CD4-positive, alpha-beta T cell treated with Interleukin-17A for 1 hour (primary cell): ENCODE results near the gene ZNF469.
"Not testable (repeated sequence)": the region's sequence is repeated elsewhere in the genome, so short reads cannot be mapped to it uniquely, and the experiment has no call there.

ENCODE experiments used
- DNase-seq: peaks from one replicate; pipeline ENCODE4 v3.0.0-alpha.2; 2020

The ZNF469 gene

DNA sequence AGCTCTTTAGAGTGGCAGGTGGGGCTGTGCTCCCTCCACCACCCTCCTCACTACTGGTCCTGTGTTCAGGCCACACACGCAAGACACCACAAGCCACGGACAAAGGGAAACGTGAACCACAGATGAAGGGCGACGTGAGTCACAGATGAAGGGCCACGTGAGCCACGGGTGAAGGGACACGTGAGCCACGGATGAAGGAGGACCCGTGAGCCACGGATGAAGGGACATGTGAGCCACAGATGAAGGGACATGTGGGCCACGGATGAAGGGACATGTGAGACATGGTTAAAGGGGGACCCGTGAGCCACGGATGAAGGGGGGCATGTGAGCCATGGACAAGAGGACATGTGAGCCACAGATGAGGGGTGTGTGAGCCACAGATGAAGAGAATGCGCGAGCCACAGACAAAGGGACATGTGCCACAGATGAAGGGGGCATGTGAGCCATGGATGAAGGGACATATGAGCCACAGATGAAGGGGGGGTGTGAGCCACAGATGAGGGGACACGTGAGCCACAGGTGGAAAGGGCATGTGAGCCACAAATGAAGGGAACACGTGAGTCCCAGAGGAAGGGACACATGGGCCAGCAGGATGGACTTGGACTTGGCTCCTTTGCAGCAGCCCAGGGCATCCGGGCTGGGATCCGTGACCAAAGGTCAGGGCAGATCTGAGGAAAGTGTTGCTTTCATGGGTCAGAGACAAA lies 15.6 kb downstream of the ZNF469 start:
- no peak for DNase-seq

- DNase-seq = no peak
Measured at GRCh38 chr16:88398874-88399178, 16.1 kb downstream of the ZNF469 start.

GRCh38 chr16:88400186-88400585 lies 17.4 kb downstream of the ZNF469 start:
- DNase-seq = no peak

DNA sequence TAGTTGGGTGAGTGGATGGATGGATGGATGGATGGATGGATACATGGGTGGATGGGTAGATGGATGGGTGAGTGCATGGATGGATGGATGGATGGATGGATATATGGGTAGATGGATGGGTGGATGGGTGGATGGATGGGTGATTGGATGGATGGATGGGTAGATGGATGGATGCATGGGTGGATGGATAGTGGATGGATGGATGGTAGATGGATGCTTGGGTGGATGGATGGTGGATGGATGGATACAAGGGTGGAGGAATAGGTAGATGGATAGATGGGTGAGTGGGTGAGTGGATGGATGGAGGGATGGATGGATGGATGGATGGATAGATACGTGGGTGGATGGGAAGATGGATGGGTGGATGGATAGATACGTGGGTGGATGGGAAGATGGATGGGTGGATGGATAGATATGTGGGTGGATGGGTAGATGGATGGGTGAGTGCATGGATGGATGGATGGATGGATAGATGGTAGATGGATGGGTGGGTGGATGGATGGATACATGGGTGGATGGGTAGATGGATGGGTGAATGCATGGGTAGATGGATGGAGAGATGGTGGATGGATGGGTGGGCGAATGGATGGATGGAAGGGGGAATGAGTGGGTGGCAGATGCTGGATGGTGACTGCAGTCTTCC lies 19.0 kb downstream of the ZNF469 start:
- no peak for DNase-seq

DNA sequence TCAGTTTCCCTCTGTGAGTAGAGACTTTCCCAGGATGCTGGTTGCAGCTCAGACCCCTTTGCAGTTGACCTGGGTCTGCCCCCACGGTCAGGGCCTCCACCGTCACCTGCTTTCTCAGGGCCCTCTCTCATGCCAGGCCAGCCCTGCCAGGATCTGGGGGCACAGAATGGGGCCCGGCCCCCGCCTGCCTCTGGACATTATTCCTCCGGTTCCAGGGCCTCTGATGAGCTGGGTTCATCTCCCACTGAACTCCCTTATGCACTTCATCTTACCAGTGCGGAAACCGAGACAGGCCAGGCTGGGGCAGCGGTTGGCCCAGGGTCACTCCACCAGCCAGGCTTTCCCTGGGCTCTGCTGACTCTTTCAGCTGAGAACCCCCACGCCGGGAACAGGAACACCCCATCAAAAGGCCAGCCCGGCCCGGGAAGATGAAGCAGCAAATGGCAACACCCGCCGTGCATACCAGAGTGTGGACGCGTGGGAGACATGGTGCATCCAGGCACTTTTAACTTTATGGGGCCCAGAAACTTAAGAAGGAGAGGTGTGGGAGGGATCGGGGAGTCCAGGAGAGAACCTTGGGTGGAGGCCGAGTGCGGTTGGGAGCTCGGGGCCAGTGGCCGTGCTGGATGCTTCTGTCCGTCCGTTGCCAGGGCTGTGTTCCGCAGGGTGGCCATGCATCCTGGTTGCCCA lies 19.9 kb downstream of the ZNF469 start:
- no peak for DNase-seq

DNA sequence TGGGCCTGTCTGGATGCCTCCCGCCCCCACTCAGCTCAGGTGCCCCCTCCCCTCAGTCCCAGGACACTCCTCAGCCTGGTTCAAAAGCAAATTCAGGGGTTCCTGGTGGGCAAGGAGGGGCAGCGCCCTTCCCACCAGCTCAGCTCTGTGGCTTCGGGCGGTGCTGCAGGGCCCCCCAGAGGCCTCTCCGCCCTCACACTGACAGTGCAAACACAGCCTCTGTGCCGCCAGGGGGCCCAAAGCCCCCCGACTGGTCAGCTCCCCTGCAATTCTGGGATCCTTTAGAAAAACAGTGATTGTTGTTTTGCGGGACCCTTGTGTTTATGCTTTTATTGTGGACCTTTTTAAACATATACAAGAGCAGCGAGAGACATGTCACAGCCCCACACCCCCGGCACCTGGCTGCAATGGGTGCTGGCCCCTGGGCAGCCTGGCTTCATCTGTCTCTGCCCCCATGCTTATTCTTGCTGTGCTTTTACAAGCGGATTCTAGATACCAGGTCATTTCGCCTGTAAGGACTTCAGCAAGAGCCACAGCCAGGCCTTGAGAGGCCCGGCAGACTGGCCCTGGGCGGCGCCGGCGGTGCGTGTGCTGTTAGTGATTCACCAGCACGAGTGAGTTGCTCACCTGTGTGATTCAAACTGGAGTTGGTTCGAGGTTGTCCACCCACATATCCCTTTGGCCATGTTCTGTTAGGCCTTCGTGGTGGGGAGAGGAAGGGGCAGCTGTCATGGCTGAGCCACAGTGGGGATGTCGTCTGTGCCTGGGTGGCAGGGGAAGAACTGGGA lies 21.2 kb downstream of the ZNF469 start:
- no peak for DNase-seq

- DNase-seq = no peak
Measured at GRCh38 chr16:88404769-88405168, 22.0 kb downstream of the ZNF469 start.

- DNase-seq = no peak
Measured at GRCh38 chr16:88405216-88406060, 22.7 kb downstream of the ZNF469 start.

GRCh38 chr16:88406096-88407041 lies 23.6 kb downstream of the ZNF469 start:
- DNase-seq = no peak

DNA sequence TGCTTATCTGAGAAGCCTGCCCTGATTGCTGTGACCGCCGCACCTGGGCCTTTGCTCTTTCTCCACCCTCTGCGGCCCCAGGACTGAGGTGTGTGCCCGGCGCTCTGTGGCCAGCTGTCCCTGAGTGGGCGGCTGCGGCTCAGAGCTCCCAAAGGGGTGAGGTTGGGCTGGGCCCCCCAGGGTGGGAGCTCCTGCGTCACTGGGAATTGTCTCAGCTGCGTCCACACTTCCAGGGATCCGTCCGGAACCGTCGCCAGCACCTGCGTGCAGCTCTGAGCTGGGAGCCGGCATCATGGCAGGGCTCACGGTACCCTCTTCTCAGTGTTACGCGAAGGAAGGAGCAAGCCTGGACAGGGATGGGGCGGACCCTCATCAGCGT lies 24.3 kb downstream of the ZNF469 start:
- no peak for DNase-seq

DNA sequence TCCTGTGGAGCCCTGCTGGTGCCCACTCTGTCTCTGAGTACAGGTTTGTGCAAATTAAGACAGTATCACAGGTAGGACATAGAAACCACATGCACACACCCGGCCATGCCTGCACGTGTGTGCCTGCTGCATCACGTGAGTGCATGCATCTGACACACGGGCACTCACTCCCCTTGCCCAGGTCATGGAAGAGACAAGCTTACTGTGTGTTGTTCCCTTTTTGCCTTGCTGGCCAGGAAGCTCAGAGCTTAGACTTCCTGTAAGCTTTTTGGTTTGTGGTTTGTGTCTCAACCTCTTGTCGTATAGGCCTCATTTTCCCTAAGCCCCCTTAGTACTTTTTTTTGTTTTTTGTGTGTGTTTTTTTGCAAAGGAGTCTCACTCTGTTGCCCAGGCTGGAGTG lies 25.0 kb downstream of the ZNF469 start:
- DNase-seq = no peak

GRCh38 chr16:88408561-88409142 lies 25.9 kb downstream of the ZNF469 start:
- no peak for DNase-seq

DNA sequence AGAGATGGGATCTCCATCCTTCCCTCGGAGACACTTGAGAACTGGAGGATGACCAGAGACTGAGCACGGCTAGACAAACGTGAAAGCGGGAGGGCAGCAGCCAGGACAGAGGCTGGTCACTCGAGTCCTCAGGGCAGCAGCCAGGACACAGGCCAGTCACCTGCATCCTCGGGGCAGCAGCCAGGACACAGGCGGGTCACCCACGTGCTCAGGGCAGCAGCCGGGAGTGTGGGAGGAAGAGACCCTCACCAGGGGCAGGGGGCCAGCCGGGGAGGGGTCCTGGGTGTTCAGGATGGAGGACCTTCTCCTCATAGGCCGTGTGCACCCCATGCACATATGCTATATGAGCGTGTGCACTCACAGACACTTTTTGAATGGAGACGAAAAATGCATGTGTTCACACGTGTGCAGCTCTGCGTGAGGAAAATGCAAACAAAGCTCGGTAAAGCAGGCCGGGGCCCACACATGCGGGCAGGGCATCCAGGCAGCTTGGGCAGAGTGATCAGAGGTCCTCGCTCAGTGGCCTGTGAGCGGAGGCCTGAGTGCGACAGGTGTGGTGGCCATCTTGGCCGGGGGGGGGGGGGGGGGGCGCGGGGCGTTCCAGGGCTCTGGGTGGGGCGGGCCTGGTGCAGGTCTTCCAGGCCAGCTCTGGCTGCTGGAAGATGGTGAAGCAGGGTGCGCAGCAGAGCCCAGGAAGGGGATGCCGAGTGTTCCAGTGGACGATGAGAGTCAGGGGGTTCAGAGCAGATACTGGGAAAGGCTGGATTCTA lies 26.7 kb downstream of the ZNF469 start:
- DNase-seq = no peak

- DNase-seq = not testable (repeated sequence)
Measured at GRCh38 chr16:88410297-88410968, 27.7 kb downstream of the ZNF469 start.

DNA sequence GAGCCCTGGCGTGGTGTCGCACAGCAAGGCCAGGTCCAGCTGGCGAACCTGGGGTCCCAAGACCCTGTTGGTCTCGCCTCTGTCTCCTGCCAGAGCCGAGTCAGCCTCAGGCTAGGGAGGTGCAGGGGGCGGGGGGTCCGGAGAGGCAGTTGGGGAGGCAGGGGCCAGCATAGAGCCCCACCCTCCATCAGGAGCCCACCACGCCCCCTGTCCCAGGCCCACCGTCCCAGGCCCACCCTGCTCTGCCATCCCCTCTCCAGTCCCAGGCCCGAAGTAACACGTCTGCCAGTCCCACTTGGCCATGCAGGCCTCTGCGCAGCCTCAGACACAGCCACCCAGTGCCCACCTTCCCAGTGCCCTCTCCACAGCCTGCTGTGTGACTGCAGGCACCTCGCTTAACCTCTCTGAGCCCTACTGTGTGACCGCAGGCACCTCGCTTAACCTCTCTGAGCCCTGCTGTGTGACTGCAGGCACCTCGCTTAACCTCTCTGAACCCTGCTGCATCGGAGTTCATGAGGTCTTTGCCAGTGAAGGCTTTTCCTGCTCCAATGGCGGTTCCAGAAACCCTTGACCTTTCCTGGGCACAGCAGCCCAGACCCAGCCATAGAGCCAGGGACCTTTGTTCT lies 29.3 kb downstream of the ZNF469 start:
- DNase-seq = no peak

DNA sequence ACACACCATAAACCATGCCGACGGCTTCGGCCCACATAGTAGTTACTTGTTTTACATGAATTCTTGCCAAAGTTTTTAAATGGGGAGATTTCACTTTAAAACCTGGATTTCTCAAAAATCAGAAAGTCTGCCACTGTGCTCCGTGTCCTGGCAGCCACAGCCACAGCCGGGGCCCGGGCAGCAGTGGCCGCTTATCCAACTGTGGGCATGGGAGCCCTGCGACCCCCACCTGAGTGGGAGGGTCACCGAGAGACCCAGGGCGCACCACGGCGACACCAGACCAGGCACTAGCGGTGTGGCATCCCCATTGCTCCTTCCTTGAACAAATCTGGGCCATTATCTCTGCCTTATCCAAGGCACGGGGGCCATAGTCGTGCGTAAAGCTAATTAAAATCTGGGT lies 30.0 kb downstream of the ZNF469 start:
- DNase-seq = no peak

DNA sequence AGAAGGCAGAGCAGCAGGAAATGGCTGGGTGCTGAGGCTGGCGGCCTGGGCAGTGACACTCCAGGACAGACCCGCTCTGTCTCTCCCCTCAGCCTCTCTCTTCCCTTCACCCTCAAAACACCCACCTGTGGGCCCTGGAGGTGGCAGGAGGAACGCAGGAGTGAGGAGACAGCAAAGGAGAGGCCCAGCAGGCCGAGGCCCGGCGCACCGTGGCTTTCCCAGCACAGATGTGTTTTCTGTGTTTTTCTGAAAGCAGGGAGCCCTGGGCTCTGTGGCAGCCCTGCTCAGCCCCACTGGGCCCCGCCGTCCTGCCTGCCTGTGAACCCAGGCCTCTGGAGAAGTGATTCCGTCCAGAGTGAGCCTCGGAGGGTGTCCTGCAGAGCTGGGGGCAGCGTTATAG lies 30.5 kb downstream of the ZNF469 start:
- DNase-seq = no peak

DNA sequence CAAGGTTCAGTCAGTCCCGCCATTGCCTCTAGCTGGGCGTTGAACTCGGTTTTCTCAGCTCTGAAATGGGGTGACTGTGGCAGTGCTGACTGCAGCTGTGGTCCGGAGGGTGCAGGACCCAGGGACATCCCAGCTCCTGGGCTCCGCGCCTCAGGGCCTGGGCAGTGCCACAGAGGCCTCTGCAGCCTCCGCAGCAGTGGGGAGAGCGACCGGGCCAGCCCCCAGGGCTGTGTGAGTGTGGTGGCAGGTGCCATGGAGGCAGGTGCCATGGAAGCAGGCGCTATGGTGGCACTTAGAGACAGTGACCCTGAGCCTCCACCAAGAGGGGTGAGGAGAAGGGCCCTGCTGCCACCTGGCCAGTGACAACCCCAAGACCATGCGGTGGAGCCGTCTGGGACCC lies 30.9 kb downstream of the ZNF469 start:
- DNase-seq = no peak
